Measurements from ENCODE around the gene LMX1A.

LMX1A gene

DNA sequence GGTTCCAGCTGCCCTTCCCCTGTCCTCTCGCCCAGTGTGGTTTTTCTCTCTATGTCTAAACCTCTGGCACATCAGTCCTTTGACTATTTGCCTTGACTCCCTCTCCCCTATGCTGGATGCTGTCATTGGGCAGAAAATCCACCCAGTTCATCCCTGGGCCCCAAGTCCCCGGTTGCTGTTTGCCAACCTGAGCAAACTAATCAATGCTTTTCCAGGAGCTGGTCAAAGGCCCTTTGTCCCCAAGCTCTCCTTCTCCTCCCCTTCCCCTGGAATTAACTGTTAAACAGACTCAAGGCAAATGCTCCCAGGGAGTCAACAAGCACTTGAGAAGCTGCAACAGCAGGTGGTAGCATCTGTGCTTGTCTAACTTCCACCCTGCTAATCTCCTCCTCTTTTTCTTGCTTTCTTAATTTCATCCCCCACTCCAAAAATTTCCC lies 102.7 kb downstream of the LMX1A start:
- no peak for DNase-seq

DNA sequence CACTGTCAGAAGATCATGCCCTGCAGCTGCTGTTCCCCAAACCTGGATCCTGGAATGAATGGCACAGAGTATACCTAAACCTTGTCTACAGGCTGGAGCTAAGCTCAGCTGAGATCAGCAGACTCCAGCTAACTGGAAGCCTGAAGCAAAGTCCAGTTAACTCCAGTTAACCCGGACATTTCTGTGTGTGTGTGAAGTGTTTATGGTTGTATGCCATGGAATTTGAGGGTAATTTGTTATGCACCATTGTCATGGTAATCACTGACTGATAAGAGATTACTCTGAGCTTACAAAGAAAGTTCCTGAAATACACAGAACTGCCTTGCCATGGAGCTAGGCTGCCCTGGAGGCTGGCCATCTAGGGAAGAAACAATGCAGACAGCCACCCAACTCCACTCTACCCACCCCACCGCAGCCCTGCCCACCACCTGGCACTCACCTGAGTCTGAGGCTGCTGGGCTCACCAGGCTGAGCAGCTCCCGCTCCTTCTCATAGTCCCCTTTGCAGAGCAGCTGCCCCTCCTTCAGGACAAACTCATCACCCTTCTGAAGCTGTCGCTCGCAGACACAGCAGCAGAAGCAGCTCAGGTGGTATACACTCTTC lies 107.4 kb downstream of the LMX1A start:
- no peak for DNase-seq
- no peaks in the 10 kb centered on the region for H3K36me3 ChIP-seq (replicated peaks; ENCODE audit: insufficient read depth, low read length)
- no peak overlapping the region for H3K27ac ChIP-seq (ENCODE audit: low read length)
- no peaks in the 10 kb centered on the region for H3K27me3 ChIP-seq (replicated peaks; ENCODE audit: insufficient read depth, low read length)
- no peaks in the 10 kb centered on the region for H3K9me3 ChIP-seq (replicated peaks; ENCODE audit: insufficient read depth, low read length)
- no peaks in the 10 kb centered on the region for H3K4me1 ChIP-seq (ENCODE audit: low read length)
- H3K79me2 ChIP-seq (ENCODE audit: low read length) = no peaks in the 10 kb centered on the region
- no peak overlapping the region for H3K4me3 ChIP-seq (ENCODE audit: low read length)
- no peaks in the 10 kb centered on the region for H3K9me2 ChIP-seq (replicated peaks; ENCODE audit: insufficient read depth, low read length)
- H4K20me1 ChIP-seq (ENCODE audit: insufficient read depth, low read length) = no peaks in the 10 kb centered on the region
- no peak overlapping the region for H3K9ac ChIP-seq (ENCODE audit: low read length)
- no peaks in the 10 kb centered on the region for H3F3A ChIP-seq (ENCODE audit: insufficient read depth, low read length)
- no peak overlapping the region for H3K4me2 ChIP-seq (ENCODE audit: low read depth, low read length)
- TF ChIP-seq, protein P1, sequence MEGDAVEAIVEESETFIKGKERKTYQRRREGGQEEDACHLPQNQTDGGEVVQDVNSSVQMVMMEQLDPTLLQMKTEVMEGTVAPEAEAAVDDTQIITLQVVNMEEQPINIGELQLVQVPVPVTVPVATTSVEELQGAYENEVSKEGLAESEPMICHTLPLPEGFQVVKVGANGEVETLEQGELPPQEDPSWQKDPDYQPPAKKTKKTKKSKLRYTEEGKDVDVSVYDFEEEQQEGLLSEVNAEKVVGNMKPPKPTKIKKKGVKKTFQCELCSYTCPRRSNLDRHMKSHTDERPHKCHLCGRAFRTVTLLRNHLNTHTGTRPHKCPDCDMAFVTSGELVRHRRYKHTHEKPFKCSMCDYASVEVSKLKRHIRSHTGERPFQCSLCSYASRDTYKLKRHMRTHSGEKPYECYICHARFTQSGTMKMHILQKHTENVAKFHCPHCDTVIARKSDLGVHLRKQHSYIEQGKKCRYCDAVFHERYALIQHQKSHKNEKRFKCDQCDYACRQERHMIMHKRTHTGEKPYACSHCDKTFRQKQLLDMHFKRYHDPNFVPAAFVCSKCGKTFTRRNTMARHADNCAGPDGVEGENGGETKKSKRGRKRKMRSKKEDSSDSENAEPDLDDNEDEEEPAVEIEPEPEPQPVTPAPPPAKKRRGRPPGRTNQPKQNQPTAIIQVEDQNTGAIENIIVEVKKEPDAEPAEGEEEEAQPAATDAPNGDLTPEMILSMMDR (IDR thresholded peaks at IDR 0.05; ENCODE audit: low read length) = no peak
- no peak for TF ChIP-seq EZH2phosphoT487 (IDR thresholded peaks at IDR 0.05; ENCODE audit: low read length)
- no peak for TF ChIP-seq EZH2 (optimal IDR thresholded peaks at IDR 0.05; ENCODE audit: low read depth, low read length)
- no peak overlapping the region for H2AFZ ChIP-seq (ENCODE audit: low read length)

More for the DNA sequence above, 102.7 kb downstream of the LMX1A start:
- TF ChIP-seq EZH2phosphoT487 (IDR thresholded peaks at IDR 0.05; ENCODE audit: low read length) (no peak), EZH2 (optimal IDR thresholded peaks at IDR 0.05; ENCODE audit: low read depth, low read length) (no peak)
- TF ChIP-seq, protein P1 (IDR thresholded peaks at IDR 0.05; ENCODE audit: low read length) = no peak
- H3K9ac ChIP-seq (ENCODE audit: low read length) = no peak overlapping the region
- no peak overlapping the region for H3K4me2 ChIP-seq (ENCODE audit: low read depth, low read length)
- H3K36me3 ChIP-seq (replicated peaks; ENCODE audit: insufficient read depth, low read length) = no peaks in the 10 kb centered on the region
- H2AFZ ChIP-seq (ENCODE audit: low read length) = no peak overlapping the region
- no peaks in the 10 kb centered on the region for H3K79me2 ChIP-seq (ENCODE audit: low read length)
- no peaks in the 10 kb centered on the region for H3K9me3 ChIP-seq (replicated peaks; ENCODE audit: insufficient read depth, low read length)
- no peak overlapping the region for H3K4me3 ChIP-seq (ENCODE audit: low read length)
- H3K4me1 ChIP-seq (ENCODE audit: low read length) = no peaks in the 10 kb centered on the region
- H3K9me2 ChIP-seq (replicated peaks; ENCODE audit: insufficient read depth, low read length) = no peaks in the 10 kb centered on the region
- no peak overlapping the region for H3K27ac ChIP-seq (ENCODE audit: low read length)
- no peaks in the 10 kb centered on the region for H3F3A ChIP-seq (ENCODE audit: insufficient read depth, low read length)
- no peaks in the 10 kb centered on the region for H4K20me1 ChIP-seq (ENCODE audit: insufficient read depth, low read length)
- no peaks in the 10 kb centered on the region for H3K27me3 ChIP-seq (replicated peaks; ENCODE audit: insufficient read depth, low read length)

DNA sequence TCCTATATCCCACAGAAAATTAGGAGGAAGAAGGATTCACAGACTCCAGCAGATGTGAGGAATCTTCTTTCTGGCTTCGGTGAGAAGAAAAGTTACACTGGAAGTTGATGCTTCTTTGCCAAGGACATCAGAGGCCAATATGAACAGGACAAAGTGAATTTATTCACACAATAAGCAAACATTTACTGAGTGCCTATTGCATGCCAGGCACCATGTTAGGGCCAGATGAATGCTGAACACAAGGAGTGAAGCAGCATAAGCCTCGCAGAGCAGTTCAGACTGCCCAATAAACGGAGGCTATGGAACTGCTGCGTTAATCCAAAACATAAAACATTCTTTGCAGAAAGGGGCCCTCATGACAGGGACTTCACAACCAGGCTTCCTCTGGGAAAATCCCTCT lies 114.6 kb downstream of the LMX1A start:
- Histone ChIP-seq H2AFZ (ENCODE audit: low read length) (no peak overlapping the region), H3K27ac (ENCODE audit: low read length) (no peak overlapping the region), H4K20me1 (ENCODE audit: insufficient read depth, low read length) (no peaks in the 10 kb centered on the region), H3K79me2 (ENCODE audit: low read length) (no peaks in the 10 kb centered on the region), H3K9me2 (replicated peaks; ENCODE audit: insufficient read depth, low read length) (no peaks in the 10 kb centered on the region), H3K4me1 (ENCODE audit: low read length) (no peaks in the 10 kb centered on the region), H3K36me3 (replicated peaks; ENCODE audit: insufficient read depth, low read length) (no peaks in the 10 kb centered on the region), H3K4me3 (ENCODE audit: low read length) (no peak overlapping the region), H3K9me3 (replicated peaks; ENCODE audit: insufficient read depth, low read length) (no peaks in the 10 kb centered on the region), H3K4me2 (ENCODE audit: low read depth, low read length) (no peak overlapping the region), H3K9ac (ENCODE audit: low read length) (no peak overlapping the region), H3K27me3 (replicated peaks; ENCODE audit: insufficient read depth, low read length) (no peaks in the 10 kb centered on the region), H3F3A (ENCODE audit: insufficient read depth, low read length) (no peaks in the 10 kb centered on the region)
- DNase-seq = no peak
- TF ChIP-seq EZH2 (optimal IDR thresholded peaks at IDR 0.05; ENCODE audit: low read depth, low read length) (no peak), EZH2phosphoT487 (IDR thresholded peaks at IDR 0.05; ENCODE audit: low read length) (no peak)
- TF ChIP-seq, protein P1 (IDR thresholded peaks at IDR 0.05; ENCODE audit: low read length) = no peak
